Measurements from ENCODE around the gene SNED1.

DNA sequence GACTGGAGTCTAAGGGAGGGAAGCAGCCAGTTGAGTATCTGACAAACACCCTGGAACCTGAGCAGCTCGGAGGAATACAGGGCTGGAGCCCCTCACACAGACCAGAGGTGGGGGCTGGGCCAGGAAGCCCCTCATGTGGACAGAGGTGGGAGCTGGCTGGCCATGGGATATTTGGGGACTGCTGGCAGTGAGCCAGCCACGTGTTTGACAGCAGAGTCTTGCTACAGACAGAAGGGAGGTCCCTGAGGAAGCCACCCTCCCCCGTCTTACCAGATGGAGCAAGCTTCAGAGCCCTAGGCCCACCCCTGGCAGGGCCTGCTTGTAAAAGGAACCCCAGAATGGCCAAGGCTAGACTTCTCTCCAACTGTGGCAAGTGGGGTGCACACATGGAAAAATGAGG is 107.2 kb downstream of the SNED1 start:
- TF ChIP-seq, protein P1, sequence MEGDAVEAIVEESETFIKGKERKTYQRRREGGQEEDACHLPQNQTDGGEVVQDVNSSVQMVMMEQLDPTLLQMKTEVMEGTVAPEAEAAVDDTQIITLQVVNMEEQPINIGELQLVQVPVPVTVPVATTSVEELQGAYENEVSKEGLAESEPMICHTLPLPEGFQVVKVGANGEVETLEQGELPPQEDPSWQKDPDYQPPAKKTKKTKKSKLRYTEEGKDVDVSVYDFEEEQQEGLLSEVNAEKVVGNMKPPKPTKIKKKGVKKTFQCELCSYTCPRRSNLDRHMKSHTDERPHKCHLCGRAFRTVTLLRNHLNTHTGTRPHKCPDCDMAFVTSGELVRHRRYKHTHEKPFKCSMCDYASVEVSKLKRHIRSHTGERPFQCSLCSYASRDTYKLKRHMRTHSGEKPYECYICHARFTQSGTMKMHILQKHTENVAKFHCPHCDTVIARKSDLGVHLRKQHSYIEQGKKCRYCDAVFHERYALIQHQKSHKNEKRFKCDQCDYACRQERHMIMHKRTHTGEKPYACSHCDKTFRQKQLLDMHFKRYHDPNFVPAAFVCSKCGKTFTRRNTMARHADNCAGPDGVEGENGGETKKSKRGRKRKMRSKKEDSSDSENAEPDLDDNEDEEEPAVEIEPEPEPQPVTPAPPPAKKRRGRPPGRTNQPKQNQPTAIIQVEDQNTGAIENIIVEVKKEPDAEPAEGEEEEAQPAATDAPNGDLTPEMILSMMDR (IDR thresholded peaks at IDR 0.05), result no peak
- TF ChIP-seq POLR2AphosphoS5 (IDR thresholded peaks at IDR 0.05), result no peak
- TF ChIP-seq EP300 (IDR thresholded peaks at IDR 0.05), result no peak

Measured in suprapubic skin (tissue), 4 donors.